GM21423 (cell line): Measurements from ENCODE around the gene ARHGDIA.
"Not testable (repeated sequence)": the region's sequence is repeated elsewhere in the genome, so short reads cannot be mapped to it uniquely, and the experiment has no call there.

Experiments used
- ATAC-seq: cut with Tn5 transposase; IDR thresholded peaks from one replicate; pipeline ENCODE4 v1.9.1; 2021; ENCODE audit warnings: mild to moderate bottlenecking, moderate library complexity; ENCODE audit not compliant: unreplicated experiment

Gene ARHGDIA

DNA sequence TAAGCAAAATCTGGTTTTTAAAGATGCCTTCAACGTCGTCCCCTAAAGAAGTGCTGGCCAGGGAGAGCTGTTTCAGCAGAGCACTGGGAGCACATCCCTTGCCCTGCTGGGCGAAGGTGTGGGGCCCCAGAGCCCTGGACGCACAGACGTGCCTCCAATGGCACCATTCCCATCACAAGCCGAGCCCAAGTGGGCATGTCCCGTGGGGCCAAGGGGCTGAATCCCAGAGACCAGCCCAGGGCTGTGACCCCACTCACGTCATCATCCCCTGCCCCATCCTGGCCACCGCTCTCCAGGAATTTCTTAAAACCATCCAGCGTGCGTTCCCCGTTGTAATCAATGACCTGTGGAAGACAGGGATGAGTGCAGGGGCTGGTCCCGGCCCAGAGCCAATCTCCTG, 26.2 kb downstream of the ARHGDIA start:
- ATAC-seq = no peak

DNA sequence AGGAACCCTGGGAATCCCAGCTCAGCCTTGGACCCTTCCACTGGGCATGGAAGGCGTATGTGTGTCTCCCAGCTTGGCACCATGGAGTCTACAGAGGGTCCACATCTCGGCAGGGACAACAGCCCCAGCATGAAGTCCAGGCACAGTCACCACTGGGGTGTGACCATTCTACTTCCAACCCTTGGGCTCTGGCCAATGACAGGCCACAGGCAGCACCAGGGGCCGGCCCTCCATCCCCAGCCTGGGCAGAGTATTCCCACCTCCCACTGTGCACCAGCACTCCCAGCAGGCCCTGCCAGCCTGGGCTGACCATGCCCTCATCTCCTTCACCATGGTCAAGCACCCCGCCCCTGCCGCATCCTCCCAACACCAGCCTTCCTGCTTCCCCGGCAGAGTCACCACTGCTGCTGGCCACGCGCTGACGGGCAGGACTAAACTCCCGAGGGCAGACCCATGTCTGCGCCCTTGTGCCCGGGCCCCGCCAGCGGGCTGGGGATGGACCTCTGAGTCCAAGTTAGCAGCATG, 26.7 kb downstream of the ARHGDIA start:
- no peak for ATAC-seq

DNA sequence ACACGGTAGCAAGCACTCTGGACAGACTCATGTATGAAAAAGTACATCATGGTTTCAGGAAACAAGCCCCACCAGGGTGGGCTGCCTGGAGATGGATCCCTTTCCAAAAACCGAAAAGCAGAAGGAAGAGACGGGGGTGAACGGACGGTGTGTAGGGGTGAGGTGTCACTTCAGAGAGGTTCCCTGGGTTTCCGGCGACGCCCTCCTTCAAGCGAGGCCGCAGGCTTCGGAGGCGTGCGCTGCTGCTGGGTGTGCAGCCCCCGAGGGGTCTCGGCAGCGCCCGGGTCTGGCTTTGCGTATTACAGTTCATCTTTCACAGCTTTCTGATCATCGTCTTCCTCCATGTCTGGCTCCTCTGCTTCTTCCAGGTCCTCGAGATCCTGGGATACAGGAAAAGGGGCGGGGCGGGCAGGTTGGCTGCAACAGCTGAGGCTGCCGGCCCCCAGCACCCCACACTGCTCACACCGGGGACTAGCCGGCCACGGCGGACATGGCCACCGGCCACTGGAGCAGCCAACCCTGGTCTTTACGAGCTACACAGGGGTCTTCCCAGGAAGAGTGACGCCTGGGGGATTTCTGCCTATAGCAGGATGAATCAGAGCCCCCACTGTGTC, 27.3 kb downstream of the ARHGDIA start:
- no peak for ATAC-seq

DNA sequence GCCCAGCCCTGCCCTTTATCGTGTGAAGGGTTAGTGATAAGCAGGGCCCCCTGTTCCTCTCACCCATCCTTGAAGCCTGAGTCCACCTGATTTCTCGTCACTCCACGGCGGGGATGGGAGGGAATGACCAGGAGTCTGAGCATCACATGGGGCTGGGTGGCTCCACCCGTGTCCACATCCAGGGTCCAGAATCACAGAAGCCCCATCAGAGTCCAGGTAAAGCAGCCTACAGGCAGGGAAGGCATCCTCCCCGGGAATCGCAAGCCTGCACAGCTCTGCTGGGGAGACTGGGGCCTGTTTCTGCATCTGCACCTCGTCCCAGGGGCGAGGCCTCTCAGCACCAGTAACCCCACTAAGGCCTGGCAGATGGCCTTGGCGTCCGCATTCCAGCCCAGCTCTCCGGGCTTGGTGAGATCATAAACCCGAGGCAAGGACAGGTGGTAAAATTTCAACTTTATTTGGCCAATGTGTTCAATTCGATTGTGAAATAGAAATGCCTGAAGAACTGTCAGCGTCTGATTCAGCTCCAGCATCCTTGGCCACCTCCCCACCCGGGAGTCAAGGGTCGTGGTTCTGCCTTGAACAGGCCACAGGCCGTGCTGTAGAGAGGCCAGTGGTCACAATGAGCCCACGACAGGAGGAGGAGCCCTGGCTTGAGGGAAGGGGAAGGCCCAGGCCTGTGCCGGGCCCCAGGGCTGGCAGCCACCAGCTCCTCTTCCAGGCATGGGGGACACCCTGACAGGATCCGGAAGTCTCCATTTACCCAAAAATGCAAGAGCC, 28.2 kb downstream of the ARHGDIA start:
- ATAC-seq = no peak

DNA sequence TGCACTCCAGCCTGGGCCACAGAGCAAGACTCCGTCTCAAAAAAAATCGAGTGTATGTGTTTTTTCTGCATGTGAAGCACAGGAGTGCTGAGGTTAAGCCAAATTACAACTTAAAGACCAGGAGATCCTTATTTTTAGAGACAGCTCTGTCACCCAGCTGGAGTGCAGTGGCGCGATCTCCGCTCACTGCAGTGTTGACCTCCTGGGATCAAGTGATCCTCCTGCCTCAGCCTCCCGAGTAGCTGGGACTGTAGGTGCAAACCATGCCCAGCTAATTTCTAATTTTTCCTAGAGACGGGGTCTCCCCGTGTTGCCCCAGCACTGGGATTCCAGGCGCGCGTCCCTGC, 28.8 kb downstream of the ARHGDIA start:
- no peak for ATAC-seq

DNA sequence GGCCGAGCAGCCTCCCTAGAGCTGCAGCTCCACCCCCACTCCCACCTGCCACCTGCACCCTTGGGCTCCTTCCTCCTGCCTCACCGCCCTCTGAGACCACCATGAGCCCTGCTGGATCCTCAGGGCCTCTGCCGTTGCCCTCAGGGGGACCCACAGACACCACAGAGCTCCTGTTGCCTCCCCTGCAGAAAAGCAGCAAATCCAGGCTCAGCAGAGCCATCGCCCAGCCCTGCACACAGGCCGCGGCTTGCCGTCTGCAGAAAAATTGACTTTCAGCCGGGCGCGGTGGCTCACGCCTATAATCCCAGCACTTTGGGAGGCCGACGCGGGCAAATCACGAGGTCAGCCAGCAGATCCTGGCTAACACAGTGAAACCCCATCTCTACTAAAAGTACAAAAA, 29.3 kb downstream of the ARHGDIA start:
- no peak for ATAC-seq

DNA sequence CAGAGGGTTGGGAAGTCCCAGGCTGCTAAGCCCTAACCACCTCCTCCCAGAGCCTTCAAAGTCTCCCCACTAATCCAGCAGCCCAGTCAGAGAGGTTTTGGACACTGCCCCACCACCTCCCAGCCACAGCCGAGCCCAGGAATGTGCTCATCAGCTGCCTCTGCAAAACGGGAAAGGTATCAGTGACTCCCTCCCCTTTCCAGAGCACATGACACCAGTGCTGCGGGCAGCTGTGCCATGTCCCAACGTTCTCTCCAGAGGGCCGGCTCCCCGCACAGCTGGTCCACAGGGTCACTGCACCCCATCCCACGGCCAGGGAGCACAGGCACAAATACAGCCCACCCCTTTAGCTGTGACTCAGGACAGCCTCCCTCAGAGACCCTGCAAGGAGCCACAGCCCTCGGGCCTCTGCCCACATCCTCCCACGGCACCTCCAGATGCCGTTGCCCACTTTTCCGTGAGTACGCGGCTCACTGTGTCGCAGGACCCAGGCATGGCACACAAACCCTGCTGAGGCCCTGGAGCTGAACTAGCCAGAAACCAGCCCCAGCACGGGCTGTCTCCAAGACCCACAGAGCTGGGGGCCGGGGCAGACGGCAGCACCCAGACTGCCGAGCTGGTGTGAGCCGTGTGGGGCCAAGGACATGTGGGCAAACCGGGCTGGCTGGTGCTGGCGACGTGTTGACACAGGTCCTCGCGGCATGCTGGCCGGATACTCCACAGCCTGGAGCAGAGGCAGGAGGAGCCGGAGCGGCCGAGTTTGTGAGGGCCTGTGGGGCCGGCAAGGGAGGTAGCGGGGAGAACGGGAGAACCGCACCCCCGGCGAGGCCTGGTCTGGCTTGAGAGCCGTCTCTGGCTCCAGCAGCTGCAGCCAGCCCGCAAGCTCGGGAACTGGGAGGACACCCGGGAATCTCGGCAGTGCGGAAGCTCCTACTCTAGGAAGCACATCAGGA, 30.0 kb downstream of the ARHGDIA start:
- ATAC-seq = no peak

DNA sequence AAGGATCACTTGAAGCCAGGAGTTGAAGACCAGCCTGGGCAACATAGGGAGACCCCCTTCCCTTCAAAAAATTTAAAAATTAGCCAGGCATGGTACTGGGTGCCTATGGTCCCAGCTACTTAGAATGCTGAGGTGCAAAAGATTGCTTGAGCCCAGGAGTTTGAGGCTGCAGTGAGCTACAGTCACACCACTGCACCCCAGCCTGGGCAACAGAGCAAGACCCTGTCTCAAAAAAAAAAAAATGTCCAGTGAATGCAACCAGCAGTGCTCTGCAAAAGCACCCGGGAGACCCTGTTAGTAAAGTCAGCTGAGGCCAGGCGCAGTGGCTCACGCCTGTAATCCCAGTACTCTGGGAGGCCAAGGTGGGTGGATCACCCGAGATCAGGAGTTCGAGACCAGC, 31.1 kb downstream of the ARHGDIA start:
- not testable (repeated sequence) for ATAC-seq

DNA sequence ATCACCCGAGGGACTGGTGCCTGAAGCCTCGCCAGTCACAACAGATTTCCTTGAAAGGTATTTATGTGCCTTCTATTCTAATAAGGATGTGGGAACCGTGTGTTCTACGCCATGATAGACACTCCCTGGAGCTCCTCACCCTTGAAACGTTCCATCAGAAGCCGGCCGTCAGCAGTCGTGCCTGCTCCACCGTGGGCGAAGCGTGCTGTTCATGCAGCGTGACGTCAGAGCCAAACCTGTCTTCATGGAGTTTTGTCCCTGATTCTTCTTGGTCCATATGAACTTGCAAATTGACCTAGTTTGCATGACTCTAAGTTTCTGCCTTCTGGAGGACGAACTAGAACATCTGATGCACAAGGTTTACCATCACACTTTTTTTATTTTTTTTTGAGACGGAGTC, 31.8 kb downstream of the ARHGDIA start:
- ATAC-seq = no peak

DNA sequence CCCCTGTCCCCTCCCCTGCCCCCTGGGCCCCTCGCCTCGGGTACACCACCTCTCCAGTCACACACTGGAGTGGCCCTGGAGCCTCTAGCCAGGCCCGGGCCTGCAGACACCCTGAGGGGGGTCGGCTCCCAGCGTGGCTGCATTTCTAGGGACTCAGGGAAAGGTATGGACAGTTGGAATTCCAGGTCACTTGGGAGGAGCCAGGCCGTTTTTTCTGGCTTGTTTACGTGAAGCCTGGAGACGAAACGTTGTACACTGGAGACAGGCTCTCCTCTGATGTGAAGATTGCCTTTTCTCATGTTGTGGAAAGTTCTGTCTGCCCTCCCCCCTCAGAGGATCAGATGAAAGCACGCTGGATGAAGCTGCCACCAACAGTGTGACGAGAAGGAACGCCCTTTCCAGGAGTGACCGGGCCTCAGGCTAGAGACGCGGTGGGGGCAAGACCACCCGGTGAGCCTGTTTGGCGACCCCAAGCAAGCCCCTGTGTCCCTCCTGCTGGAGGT, 32.3 kb downstream of the ARHGDIA start:
- ATAC-seq = no peak

DNA sequence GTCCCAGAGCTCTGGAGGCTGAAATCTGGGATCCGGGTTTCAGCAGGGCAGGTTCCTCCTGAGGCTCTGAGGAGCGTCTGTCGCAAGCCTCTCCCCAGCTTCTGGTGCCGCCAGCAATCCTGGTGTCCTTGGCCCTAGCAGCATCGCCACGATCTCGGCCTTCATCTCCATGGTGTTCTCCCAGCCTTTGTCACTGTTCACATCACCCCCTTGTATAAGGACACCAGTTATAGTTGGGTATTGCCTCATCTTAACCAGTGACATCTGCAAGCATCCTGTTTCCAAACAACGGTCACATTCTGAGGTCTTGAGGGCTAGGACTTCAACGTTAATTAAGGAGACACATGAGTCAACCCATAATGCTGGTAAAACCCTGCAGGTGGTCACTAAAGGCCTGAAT, 33.5 kb downstream of the ARHGDIA start:
- no peak for ATAC-seq

DNA sequence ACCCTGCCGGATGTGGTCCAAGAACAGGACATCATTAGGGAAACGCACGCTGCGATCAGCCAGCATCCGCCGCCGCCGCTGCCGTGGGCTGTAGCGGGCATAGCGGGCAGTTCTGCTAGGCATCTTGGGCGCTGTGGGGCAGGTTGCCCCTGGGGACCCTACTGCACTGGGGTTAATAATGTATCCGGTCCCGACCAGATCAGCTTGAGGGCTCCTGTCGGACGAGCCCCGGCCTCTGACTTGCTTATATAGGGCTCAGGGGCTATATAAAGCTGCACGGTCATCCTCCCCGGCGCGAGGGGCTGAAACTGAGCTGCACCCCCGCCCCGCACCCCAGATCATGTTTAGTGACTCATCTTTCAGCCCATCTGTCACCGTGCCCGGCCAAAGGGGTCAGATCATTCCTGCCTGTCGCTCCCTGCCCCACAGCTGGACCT, 36.3 kb downstream of the ARHGDIA start, which contains the start of gene PPP1R27:
Gene PPP1R27 (minus strand): TSS at position 220 of the 437 bp plus-strand sequence. CDS start 97 bp downstream, at position 123.
- no peak for ATAC-seq

DNA sequence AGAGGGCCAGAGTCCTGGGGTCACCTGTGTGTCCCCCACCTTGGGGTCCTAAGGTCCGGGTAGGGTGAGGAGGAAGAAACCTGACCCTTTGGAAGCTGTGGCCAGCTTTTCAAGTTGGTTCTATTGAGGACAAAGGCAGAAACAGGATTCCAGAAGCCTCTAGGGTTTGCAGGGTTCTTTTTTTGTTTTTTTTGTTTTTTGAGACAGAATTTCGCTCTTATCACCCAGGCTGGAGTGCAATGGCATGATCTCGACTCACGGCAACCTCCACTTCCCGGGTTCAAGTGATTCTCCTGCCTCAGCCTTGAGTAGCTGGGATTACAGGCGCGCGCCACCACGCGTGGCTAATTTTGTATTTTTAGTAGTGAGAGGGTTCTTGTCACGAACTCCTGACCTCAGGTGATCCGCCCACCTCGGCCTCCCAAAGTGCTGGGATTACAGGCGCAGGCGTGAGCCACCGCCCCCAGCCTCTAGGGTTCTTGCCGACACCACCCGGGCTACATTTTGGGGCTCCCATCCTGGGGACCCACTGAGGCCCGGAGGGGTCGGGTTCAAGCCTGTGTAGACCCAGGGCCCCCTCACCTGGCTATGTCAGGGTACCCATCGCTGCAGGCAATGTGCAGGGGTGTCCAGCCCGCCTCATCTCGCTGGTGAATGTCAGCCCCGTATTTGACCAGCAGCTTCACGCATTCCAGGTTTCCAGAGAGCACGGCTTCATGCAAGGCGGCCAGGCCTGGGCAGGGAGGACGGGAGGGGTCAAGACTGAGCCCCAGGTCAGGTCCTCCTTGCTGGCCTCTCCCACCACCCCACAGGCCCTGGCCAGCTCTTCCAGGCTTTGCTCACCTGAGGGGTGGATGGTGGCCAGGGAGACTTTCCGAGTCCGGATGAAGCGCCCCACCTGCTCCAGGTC, 37.0 kb downstream of the ARHGDIA start:
- no peak for ATAC-seq

DNA sequence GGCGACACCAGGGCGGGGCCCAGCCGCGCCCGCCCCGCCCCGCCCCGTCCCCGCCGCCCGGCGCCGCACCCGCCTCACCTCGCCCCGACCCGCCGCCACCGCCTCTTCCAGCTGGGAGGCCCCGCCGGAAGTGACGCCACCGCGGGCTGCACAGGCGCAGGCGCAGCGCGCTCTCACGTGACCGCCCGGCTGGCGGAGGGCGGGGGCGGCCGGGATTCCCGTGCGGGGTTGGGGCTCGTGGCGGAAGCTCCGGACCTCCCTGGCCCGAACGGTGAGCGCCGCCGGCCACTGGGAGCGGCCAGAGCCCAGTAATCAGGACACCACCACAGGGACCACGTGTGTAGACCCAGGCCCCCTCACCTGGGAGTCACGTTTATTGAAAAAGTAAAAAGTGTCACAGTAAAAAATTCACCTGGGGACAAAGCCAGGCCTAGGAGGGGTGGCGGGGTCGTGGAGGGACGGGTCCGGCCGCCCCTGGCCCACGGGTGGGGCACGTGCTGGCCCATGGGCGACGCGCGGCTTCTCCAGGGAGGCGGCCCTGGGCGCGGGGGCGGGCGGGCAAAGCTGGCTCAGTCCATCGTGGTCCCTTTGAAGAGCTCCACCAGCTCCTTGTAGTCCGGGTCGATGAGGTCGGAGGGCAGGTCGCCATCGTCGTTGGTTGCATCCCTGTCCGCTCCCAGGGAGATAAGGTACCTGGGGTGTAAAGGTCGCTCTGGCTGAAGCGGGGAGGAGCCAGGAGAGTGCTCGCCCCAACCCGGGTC, 37.8 kb downstream of the ARHGDIA start, which contains the start of gene MCRIP1:
Gene MCRIP1 (minus strand): TSS at position 132 of the 761 bp plus-strand sequence. CDS start 8,785 bp downstream, outside the sequence.
- peak; percentile 70 for ATAC-seq

DNA sequence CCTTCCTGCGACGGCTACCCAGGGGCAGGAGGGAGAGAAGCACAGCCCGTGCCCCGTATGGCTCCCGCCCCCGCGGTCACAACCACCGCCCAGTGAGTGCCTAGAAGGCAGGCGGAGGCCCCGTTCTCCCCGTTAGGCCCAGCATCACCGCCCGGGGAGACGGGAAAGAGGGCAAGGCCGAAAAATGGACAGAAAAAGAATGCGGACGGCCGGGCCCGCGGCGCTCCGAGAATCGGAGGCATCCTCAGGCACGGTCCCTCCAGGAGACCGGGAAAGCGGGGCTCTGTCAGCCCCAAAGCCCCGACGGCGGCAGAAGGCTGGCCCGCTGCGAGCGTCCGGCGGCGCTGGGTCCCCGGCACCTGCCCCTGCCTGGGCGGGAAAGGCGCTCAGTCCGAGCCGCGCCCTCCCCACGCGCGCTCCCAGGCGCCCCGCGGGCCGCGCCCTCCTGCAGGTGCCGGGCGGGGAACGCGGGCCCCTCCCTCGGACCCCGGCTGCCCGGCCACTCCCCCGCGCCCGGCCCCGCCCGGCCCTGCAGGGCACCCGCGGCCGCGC, 38.5 kb downstream of the ARHGDIA start:
- ATAC-seq = peak; percentile 66

DNA sequence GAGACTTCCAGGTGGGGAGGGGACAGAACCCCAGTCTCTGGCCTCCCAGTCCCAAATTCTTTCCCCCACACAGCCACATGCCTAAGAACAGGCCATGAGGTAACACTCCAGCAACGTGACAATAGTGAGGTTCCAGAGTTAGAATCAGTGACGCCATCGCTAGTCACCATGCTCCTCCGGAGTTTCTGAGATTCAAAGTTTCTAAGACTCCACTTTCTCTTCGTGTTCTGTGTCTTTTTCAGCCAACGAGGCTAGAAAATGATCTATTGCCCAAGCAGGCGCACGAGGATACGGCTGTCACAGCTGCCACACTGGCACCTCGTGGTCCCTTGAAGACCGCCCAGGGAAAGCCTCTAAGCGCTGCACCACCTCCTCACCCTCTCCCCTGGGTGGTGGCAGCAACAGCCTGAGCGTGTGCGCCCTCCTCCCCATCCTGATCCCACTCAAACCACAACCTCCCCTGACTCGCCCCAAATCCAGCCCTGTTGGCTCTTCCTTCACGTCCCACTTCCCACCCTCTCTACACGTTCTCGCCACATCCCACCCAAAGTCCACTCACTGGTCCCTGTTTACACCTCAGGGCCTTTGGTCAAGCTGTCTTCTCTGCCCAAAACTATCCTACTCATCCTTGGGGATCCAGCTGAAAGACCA, 39.1 kb downstream of the ARHGDIA start:
- peak; percentile 4 for ATAC-seq

DNA sequence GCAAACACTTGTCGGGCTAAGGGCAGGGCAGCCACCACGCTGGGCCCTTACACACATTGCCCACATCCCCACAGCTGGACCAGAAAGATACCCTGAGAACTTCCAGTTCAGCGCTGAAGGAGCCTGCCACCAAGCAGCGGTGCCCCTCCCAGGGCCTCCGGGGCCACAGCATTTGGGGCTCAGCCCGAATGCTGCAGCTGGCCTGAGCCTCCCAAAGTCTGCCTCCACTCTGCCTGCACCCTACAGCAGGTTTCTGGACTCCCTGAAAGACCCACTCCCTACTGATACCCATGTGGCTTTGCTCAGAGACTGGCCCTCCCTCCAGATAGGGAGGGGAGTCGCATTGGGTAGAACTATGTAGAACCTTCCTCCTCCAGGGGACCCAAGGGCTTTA, 39.6 kb downstream of the ARHGDIA start:
- no peak for ATAC-seq

DNA sequence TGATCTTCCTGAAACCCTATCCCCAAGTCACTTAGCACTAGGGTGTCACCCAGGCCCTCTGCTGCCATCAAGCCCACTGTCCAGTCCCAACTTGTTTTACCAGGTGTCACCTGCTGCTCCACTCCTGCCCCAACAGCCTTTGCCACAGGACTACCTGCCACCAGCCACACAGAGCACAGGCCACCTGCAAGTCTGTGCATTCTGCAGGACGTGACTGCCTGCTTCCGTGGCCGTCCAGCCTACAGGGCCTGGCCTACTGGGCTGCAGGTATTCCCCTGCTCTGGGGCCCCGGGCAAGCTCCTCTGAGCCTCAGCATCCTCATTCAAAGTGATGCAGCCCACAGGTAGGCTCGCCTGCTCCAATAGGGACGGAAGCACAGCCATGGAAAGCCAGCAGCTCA, 41.3 kb downstream of the ARHGDIA start:
- no peak for ATAC-seq
